Left forelimb (tissue), 1 donor: ENCODE data around the gene ANO4.

ENCODE experiments used
- DNase-seq: peaks from one replicate; pipeline ENCODE4 v3.0.0-alpha.2; 2018; ENCODE audit warnings: low spot score

Gene ANO4

GRCh38 chr12:100991102-100991501, 196.5 kb downstream of the ANO4 start:
- no peak for DNase-seq

- no peak for DNase-seq
Measured at GRCh38 chr12:100992194-100992593, 197.6 kb downstream of the ANO4 start.

- no peak for DNase-seq
Measured at GRCh38 chr12:100993916-100994450, 199.4 kb downstream of the ANO4 start.

GRCh38 chr12:100995201-100995600, 200.6 kb downstream of the ANO4 start:
- no peak for DNase-seq

- DNase-seq: no peak
Measured at GRCh38 chr12:100995771-100996170, 201.2 kb downstream of the ANO4 start.

- DNase-seq: no peak
Measured at GRCh38 chr12:101001669-101002068, 207.1 kb downstream of the ANO4 start.

GRCh38 chr12:101002696-101003419, 208.3 kb downstream of the ANO4 start:
- no peak for DNase-seq

- DNase-seq: no peak
Measured at GRCh38 chr12:101004898-101005297, 210.3 kb downstream of the ANO4 start.

GRCh38 chr12:101009274-101009673, 214.7 kb downstream of the ANO4 start:
- no peak for DNase-seq

- no peak for DNase-seq
Measured at GRCh38 chr12:101010896-101011295, 216.3 kb downstream of the ANO4 start.

- no peak for DNase-seq
Measured at GRCh38 chr12:101013993-101014392, 219.4 kb downstream of the ANO4 start.

GRCh38 chr12:101015044-101015443, 220.5 kb downstream of the ANO4 start:
- no peak for DNase-seq

GRCh38 chr12:101018540-101018939, 224.0 kb downstream of the ANO4 start:
- DNase-seq: no peak

- no peak for DNase-seq
Measured at GRCh38 chr12:101019201-101019600, 224.6 kb downstream of the ANO4 start.

GRCh38 chr12:101019667-101020066, 225.1 kb downstream of the ANO4 start:
- no peak for DNase-seq

GRCh38 chr12:101021442-101021841, 226.9 kb downstream of the ANO4 start:
- DNase-seq: no peak

GRCh38 chr12:101021911-101022388, 227.4 kb downstream of the ANO4 start:
- DNase-seq: no peak

- DNase-seq: no peak
Measured at GRCh38 chr12:101027200-101027599, 232.6 kb downstream of the ANO4 start.

GRCh38 chr12:101027816-101028215, 233.2 kb downstream of the ANO4 start:
- DNase-seq: no peak

GRCh38 chr12:101038289-101038871, 243.8 kb downstream of the ANO4 start:
- DNase-seq: no peak

GRCh38 chr12:101039848-101040531, 245.4 kb downstream of the ANO4 start:
- DNase-seq: no peak

GRCh38 chr12:101040936-101041335, 246.4 kb downstream of the ANO4 start:
- DNase-seq: no peak

- no peak for DNase-seq
Measured at GRCh38 chr12:101042211-101042610, 247.6 kb downstream of the ANO4 start.
